Progenitor cell of endocrine pancreas (in vitro differentiated cells): ENCODE results near the gene RFC3. TPM values are rescaled to one million over a fixed set of nuclear protein-coding genes. Genes with fewer than 3 reads are reported as not detected.
A peak's percentile ranks its signal among the peaks of the same experiment; 100 is the strongest.

Source experiments
- DNase-seq: peaks from one replicate; pipeline ENCODE4 v3.0.0; 2021; ENCODE audit warnings: low spot score; ENCODE audit not compliant: unreplicated experiment
- H3K27ac Mint-ChIP-seq: 2 replicates; pipeline ENCODE4 v1.8.0; 2021; ENCODE audit warnings: mild to moderate bottlenecking, moderate library complexity, mixed read lengths
- H3K27me3 Mint-ChIP-seq: 2 replicates; pipeline ENCODE4 v1.8.0; 2021; ENCODE audit warnings: mixed read lengths
- H3K36me3 Mint-ChIP-seq: 2 replicates; pipeline ENCODE4 v1.8.0; 2022; ENCODE audit warnings: mixed read lengths; ENCODE audit not compliant: insufficient read depth
- H3K4me1 Mint-ChIP-seq: 2 replicates; pipeline ENCODE4 v1.8.0; 2021; ENCODE audit warnings: low read depth, mixed read lengths
- H3K4me3 Mint-ChIP-seq: 2 replicates; pipeline ENCODE4 v1.8.0; 2021; ENCODE audit warnings: low read depth, mild to moderate bottlenecking, moderate library complexity, mixed read lengths
- H3K9me3 Mint-ChIP-seq: 2 replicates; pipeline ENCODE4 v1.8.0; 2021; ENCODE audit warnings: low read depth, mixed read lengths
- CTCF ChIP-seq: fragments of 200-600 bp; sonication (generic); IDR thresholded peaks from one replicate; pipeline ENCODE4 v1.5.0; 2021; ENCODE audit warnings: antibody characterized with exemption, mild to moderate bottlenecking; ENCODE audit not compliant: unreplicated experiment
- long read RNA-seq: library from polyadenylated mRNA; unstranded; transcript quantifications from one replicate; pipeline ENCODE4 v2.0.0, GENCODE V29; 2020
- total RNA-seq: library from RNA; stranded (reverse); gene quantifications from 2 replicates; pipeline ENCODE4 v1.2.1, GENCODE V29; 2021

RFC3 gene
- 21.1 and 23.6 TPM in 2 replicates for total RNA-seq
- long read RNA-seq, transcript RFC3-201 (9 exons, 2,402 nt) = major isoform, 120 of 157 reads
- long read RNA-seq, partial matches to known transcripts = 26 of 157 reads
- long read RNA-seq, other reads (novel, unspliced or antisense) = 9 of 157 reads

GRCh38 chr13:33817901-33818706, at the start of gene RFC3:
Gene RFC3 (plus strand): TSS chr13:33818149. CDS start chr13:33818179, 30 bp downstream.
- Mint-ChIP-seq H3K4me3 (peak within 1 kb of the TSS; percentile 89), H3K27me3 (peaks cover 9% of the 10 kb centered on the region), H3K4me1 (peaks cover 10% of the 10 kb centered on the region), H3K9me3 (no peaks in the 10 kb centered on the region), H3K27ac (peak within 1 kb of the TSS; percentile 97), H3K36me3 (no peaks in the 10 kb centered on the region)
- TF ChIP-seq CTCF = no peak
- peak; percentile 82 for DNase-seq

- H3K4me3 Mint-ChIP-seq = no peak overlapping the region
- no peak for TF ChIP-seq CTCF
- peaks cover 9% of the 10 kb centered on the region for H3K4me1 Mint-ChIP-seq
- no peaks in the 10 kb centered on the region for H3K27me3 Mint-ChIP-seq
- H3K27ac Mint-ChIP-seq = no peak overlapping the region
- H3K9me3 Mint-ChIP-seq = peaks cover 4% of the 10 kb centered on the region
- H3K36me3 Mint-ChIP-seq = no peaks in the 10 kb centered on the region
- DNase-seq = no peak
Measured at GRCh38 chr13:33771296-33771695, 46.7 kb upstream of the RFC3 start.

GRCh38 chr13:33773790-33774462, 44.0 kb upstream of the RFC3 start:
- DNase-seq = no peak
- H3K4me1 Mint-ChIP-seq = peaks cover 12% of the 10 kb centered on the region
- H3K36me3 Mint-ChIP-seq = no peaks in the 10 kb centered on the region
- no peak overlapping the region for H3K4me3 Mint-ChIP-seq
- no peaks in the 10 kb centered on the region for H3K9me3 Mint-ChIP-seq
- no peak overlapping the region for H3K27ac Mint-ChIP-seq
- no peak for TF ChIP-seq CTCF
- H3K27me3 Mint-ChIP-seq = no peaks in the 10 kb centered on the region

- Mint-ChIP-seq H3K27ac (no peak overlapping the region), H3K9me3 (peaks cover 2% of the 10 kb centered on the region), H3K36me3 (no peaks in the 10 kb centered on the region), H3K27me3 (no peaks in the 10 kb centered on the region), H3K4me3 (no peak overlapping the region), H3K4me1 (peaks cover 12% of the 10 kb centered on the region)
- TF ChIP-seq CTCF = no peak
- no peak for DNase-seq
Measured at GRCh38 chr13:33775339-33776108, 42.4 kb upstream of the RFC3 start.
